ENCODE results near the gene FHOD3.

DNA sequence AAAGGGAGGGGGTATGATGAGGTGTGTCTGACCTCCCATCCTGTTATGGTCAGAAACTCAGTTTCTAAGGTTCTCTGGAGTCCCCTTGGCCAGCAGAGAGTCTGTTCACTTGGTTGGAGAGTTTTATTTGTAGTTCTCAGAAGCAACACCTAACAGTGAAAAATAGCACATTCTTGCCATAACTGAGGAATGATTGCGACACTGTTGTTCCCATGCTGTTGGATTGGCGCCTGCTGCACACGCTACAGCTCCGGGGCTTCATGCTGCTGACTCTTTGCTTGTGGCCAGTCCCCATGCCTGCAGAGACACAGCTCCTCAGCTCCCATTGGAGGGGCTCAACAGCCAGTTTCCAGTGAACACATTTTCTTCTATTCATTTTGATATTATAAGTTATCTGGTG is 489.2 kb downstream of the FHOD3 start:
- no peak for TF ChIP-seq RNF2 (IDR thresholded peaks at IDR 0.05; ENCODE audit: borderline replicate concordance, low read depth)
- no peak for TF ChIP-seq RAD21 (conservative IDR thresholded peaks at IDR 0.05 in 1 of 2, IDR thresholded peaks at IDR 0.05 in 1 of 2)
- TF ChIP-seq CTCF (IDR thresholded peaks at IDR 0.05) = no peak
- no peak for TF ChIP-seq PHF8 (IDR thresholded peaks at IDR 0.05; ENCODE audit: borderline replicate concordance, low read depth)
- no peak for TF ChIP-seq NFE2L2 (conservative IDR thresholded peaks at IDR 0.05; ENCODE audit: low read length)
- TF ChIP-seq USF2 (IDR thresholded peaks at IDR 0.05) = no peak
- TF ChIP-seq TP53 (CRISPR knock-in tag; IDR thresholded peaks at IDR 0.05) = no peak
- no peak for TF ChIP-seq POLR2A (IDR thresholded peaks at IDR 0.05; ENCODE audit: low read length)
- no peak for TF ChIP-seq ZSCAN20 (CRISPR knock-in tag; IDR thresholded peaks at IDR 0.05)
- no peak for TF ChIP-seq HOXA7 (CRISPR knock-in tag; IDR thresholded peaks at IDR 0.05)
- no peak for TF ChIP-seq RFX5 (IDR thresholded peaks at IDR 0.05)
